Muscle of leg (tissue), 11 donors: ENCODE data around the gene LPIN3. TPM values are rescaled to one million over a fixed set of nuclear protein-coding genes. Genes with fewer than 3 reads are reported as not detected.

ENCODE experiments used
- DNase-seq: peaks from one replicate; pipeline ENCODE4 v3.0.0; 2013
- H3K27ac ChIP-seq: one replicate; pipeline ENCODE4 v1.5.1; 2013; ENCODE audit warnings: mild to moderate bottlenecking, low read length, control low read depth
- H3K27me3 ChIP-seq: one replicate; pipeline ENCODE4 v1.6.1; 2013; ENCODE audit warnings: low read length; ENCODE audit not compliant: control insufficient read depth, insufficient read depth
- H3K36me3 ChIP-seq: one replicate; pipeline ENCODE4 v1.6.1; 2013; ENCODE audit warnings: low read length; ENCODE audit not compliant: control insufficient read depth, insufficient read depth
- H3K4me1 ChIP-seq: one replicate; pipeline ENCODE4 v1.6.1; 2013; ENCODE audit warnings: low read length; ENCODE audit not compliant: control insufficient read depth, insufficient read depth
- H3K4me3 ChIP-seq: one replicate; pipeline ENCODE4 v1.5.1; 2013; ENCODE audit warnings: low read length, control low read depth
- H3K9me3 ChIP-seq: replicated peaks from 2 replicates; pipeline ENCODE4 v1.6.1; 2013; ENCODE audit warnings: low read depth, low read length; ENCODE audit not compliant: control insufficient read depth
- whole genome bisulfite sequencing: methylation state at CpG from one replicate; pipeline ENCODE4 v1.1.5; 2013; ENCODE audit warnings: missing lambda C conversion rate; ENCODE audit not compliant: insufficient coverage; 5-methylcytosine and 5-hydroxymethylcytosine counted together
- polyA plus RNA-seq, 8 donors: library from polyadenylated mRNA; unstranded; fragments of 120-200 nt; gene quantifications; one replicate each; pipeline versions ENCODE4 v1.2.1 to v1.2.3, GENCODE V29; 2013; ENCODE audit warnings: inconsistent platforms in 1 of 8, low replicate concordance in 1 of 8; ENCODE audit not compliant: insufficient read length in 8 of 8, insufficient read depth in 1 of 8
- total RNA-seq: library from RNA; stranded (reverse); fragments of 120-200 nt; gene quantifications from one replicate; pipeline ENCODE4 v1.2.4, GENCODE V29; 2013

The LPIN3 gene
- total and polyA plus RNA-seq, 9 donors = 2.0 to 7.2 (median 3.4) TPM

DNA sequence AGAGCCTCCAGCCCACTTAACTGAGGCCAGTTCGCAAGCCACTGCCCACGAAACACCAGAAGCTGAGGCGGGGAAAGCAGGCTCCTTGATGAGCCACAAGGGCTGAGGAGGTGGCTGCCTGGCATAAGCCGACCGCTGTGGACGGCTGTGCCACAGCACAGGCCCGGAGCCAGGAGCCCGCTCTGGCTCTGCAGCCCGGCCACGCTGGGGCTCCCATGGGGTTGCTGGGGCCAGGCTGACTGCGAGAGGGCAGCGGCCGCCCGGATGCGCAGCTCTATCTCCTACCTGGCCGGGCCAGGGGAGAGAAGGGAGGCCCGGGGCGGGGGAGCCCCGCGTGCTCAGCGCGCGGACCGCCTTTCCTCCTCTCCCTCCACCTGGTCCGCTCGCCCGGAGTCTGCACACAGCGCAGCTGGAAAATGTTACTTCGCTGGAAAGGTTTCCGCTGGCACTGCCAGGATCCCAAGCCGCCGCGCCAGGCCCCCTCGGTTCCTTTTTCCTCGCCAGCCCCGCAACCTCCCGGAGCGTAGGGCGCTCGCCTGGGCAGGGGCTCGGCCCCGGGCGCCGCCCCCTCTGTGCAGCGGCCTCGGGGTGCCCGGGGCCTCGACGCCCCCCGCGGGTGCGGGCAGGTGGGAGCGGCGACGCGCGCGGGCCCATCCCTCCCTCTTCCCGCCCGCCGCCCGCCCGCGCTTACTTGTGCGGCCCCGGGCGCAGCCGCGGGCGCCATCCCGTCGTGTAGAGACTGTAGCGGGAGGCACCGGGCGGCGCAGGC lies 25.3 kb downstream of the LPIN3 start:
- peak; percentile 69 for DNase-seq
- H3K27ac ChIP-seq = no peak overlapping the region
- H3K36me3 ChIP-seq = peaks cover 17% of the 10 kb centered on the region
- peak overlapping the region; percentile 41 for H3K4me3 ChIP-seq
- 1% methylated on average over 71 of the region's 76 CpGs for WGBS
- H3K9me3 ChIP-seq = peaks cover 2% of the 10 kb centered on the region
- peaks cover 28% of the 10 kb centered on the region for H3K27me3 ChIP-seq
- H3K4me1 ChIP-seq = peaks cover 44% of the 10 kb centered on the region

- Histone ChIP-seq H3K4me3 (peak within 1 kb of the TSS; percentile 41), H3K27me3 (peaks cover 28% of the 10 kb centered on the region), H3K4me1 (peaks cover 36% of the 10 kb centered on the region), H3K9me3 (peaks cover 7% of the 10 kb centered on the region), H3K36me3 (peaks cover 17% of the 10 kb centered on the region), H3K27ac (peak within 1 kb of the TSS; percentile 13)
- peak; percentile 71 for DNase-seq
- WGBS = 5% methylated on average over 88 of the region's 93 CpGs
Observed at GRCh38 chr20:41366546-41367392, 26.1 kb downstream of the LPIN3 start, which contains the start of gene EMILIN3. EMILIN3 (minus strand) TSS chr20:41366818; CDS start chr20:41366634, 184 bp downstream.

DNA sequence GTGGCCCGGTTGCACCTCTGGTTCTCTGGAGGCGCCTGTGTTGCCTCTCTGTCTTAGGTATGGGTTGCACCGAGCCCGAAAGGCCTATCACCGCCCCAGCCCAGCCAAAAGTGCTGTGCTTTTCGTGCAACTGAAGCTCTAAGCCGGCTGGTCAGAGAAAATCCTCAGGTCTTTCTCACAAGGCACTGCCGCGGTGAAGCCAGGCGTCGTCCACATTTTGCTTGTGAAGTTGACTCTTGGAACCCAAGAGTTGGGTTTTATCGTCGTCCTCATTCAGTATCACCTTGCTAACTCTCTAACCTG lies 26.7 kb downstream of the LPIN3 start:
- Histone ChIP-seq H3K9me3 (peaks cover 7% of the 10 kb centered on the region), H3K4me3 (peak overlapping the region; percentile 41), H3K27ac (peak overlapping the region; percentile 13), H3K36me3 (peaks cover 17% of the 10 kb centered on the region), H3K27me3 (peaks cover 28% of the 10 kb centered on the region), H3K4me1 (peaks cover 30% of the 10 kb centered on the region)
- DNase-seq = no peak
- WGBS = 67% methylated on average over 13 of the region's 13 CpGs

DNA sequence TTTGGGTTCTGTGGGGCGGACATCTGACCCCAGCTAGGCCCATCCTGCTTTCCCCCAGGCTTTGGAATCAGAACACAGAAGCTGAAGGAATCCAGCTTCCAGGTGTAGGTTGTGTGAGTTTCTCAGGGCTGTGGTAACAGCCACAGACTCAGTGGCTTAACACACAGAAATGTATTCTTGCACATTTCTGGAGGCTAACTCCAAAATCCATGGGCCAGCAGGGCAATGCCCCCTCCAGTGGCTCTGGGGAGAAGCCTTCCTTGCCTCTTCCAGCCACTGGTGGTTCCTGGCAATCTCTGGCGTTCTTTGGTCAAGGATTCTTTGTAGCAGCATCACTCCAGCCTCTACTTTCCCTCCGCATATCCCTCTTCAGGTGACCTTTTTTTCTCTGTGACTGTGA lies 27.3 kb downstream of the LPIN3 start:
- peaks cover 28% of the 10 kb centered on the region for H3K27me3 ChIP-seq
- no peak overlapping the region for H3K4me3 ChIP-seq
- H3K36me3 ChIP-seq = peaks cover 13% of the 10 kb centered on the region
- WGBS = 90% methylated on average over 2 of the region's 3 CpGs
- H3K27ac ChIP-seq = no peak overlapping the region
- peaks cover 24% of the 10 kb centered on the region for H3K4me1 ChIP-seq
- H3K9me3 ChIP-seq = peaks cover 7% of the 10 kb centered on the region
- DNase-seq = no peak

GRCh38 chr20:41369673-41370072 lies 29.1 kb downstream of the LPIN3 start:
- no peak overlapping the region for H3K27ac ChIP-seq
- no peak for DNase-seq
- H3K9me3 ChIP-seq = peaks cover 7% of the 10 kb centered on the region
- peaks cover 26% of the 10 kb centered on the region for H3K27me3 ChIP-seq
- H3K36me3 ChIP-seq = no peaks in the 10 kb centered on the region
- no peak overlapping the region for H3K4me3 ChIP-seq
- no CpG with 5 or more reads among the region's 2 CpGs for WGBS
- peaks cover 34% of the 10 kb centered on the region for H3K4me1 ChIP-seq

DNA sequence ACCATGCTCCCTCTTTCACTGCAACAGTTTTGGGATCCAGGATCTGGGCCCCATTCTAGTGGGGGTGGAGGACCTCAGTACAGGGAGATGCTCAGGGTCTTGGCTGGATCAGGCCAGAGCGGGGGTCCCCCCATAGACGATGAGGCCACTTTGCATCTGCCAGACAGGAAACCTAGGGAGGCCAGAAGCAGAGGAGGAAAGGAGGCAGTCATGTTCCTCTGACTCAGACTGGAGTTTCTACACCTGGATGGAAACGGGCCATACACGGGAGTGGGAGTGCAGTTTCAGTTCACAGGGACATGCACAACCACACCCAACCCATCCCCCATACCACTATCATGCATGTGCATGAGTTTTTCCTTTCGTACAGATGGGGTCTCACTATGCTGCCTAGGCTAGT lies 29.6 kb downstream of the LPIN3 start:
- H3K36me3 ChIP-seq = no peaks in the 10 kb centered on the region
- WGBS = 75% methylated on average over 2 of the region's 5 CpGs
- H3K4me3 ChIP-seq = no peak overlapping the region
- DNase-seq = no peak
- H3K4me1 ChIP-seq = peaks cover 29% of the 10 kb centered on the region
- H3K9me3 ChIP-seq = peaks cover 7% of the 10 kb centered on the region
- H3K27me3 ChIP-seq = peaks cover 21% of the 10 kb centered on the region
- no peak overlapping the region for H3K27ac ChIP-seq

- peaks cover 20% of the 10 kb centered on the region for H3K4me1 ChIP-seq
- H3K27ac ChIP-seq = no peak overlapping the region
- H3K4me3 ChIP-seq = no peak overlapping the region
- peaks cover 7% of the 10 kb centered on the region for H3K9me3 ChIP-seq
- no peaks in the 10 kb centered on the region for H3K36me3 ChIP-seq
- 86% methylated on average over 2 of the region's 4 CpGs for WGBS
- no peak for DNase-seq
- peaks cover 12% of the 10 kb centered on the region for H3K27me3 ChIP-seq
Observed at GRCh38 chr20:41371371-41371770, 30.8 kb downstream of the LPIN3 start.

- Histone ChIP-seq H3K27ac (no peak overlapping the region), H3K36me3 (no peaks in the 10 kb centered on the region), H3K27me3 (no peaks in the 10 kb centered on the region), H3K4me3 (no peak overlapping the region), H3K4me1 (peaks cover 14% of the 10 kb centered on the region), H3K9me3 (peaks cover 7% of the 10 kb centered on the region)
- WGBS = 44% methylated on average over 11 of the region's 11 CpGs
- no peak for DNase-seq
Observed at GRCh38 chr20:41373251-41373783, 32.7 kb downstream of the LPIN3 start.

DNA sequence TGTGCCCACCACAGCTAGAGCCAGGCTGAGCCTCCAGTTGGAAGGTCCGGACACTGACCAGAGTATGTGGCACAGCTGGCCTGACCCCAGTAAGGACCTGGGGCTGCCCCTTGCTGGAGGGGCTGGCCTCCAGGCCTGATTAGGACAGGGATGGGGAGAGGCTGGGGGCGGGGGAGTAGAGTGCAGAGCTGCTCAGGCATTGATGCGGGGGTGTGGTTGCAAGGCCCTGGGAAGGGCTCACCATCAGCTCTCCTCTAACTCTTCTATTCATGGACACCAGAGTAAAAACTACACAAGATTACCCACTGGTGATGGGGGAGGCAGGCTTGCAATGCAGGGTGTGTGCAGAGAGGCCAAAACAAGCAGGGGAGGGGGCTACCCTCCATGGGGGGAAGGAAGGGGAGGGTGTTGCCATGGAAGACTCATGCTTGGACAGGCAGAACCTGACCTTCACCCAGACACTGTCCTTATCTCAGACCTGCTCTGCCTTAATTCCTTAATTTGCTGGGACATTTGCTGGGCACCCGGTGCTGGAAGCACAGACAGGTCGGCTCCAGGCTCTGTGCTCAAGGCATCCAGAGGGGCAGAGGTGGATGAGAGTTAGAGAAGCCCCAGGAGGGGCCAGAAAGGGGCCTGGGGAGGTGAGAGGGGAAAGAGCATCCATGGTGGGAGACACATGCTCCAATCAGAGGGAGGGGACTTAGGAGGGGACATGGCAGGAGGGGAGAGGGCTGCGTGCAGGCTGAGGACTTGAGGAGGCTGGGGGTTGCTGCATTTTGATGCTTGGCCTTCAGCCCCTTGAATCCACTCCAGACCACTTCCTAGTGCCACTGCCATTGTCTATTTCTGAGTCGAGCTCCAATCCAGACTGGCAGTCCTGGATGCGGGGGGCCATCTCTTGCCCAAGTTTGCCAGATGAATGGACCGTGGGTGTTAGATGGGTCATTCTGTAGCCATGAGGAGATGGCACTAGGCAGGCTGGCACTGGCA lies 33.6 kb downstream of the LPIN3 start:
- 76% methylated on average over 5 of the region's 9 CpGs for WGBS

More for the DNA sequence above, 33.6 kb downstream of the LPIN3 start:
- no peak for DNase-seq
- Histone ChIP-seq H3K36me3 (no peaks in the 10 kb centered on the region), H3K9me3 (peaks cover 7% of the 10 kb centered on the region), H3K4me3 (no peak overlapping the region), H3K27me3 (no peaks in the 10 kb centered on the region), H3K4me1 (peaks cover 14% of the 10 kb centered on the region), H3K27ac (no peak overlapping the region)
